Pericardium fibroblast (primary cell): ENCODE results near the gene PPIB. TPM values are rescaled to one million over a fixed set of nuclear protein-coding genes. Genes with fewer than 3 reads are reported as not detected.

Source experiments
- total RNA-seq: library from RNA; depleted of rRNA; stranded (reverse); fragments of >200 nt; gene quantifications from 2 replicates; pipeline ENCODE4 v1.2.3, GENCODE V29; 2015

PPIB gene
- 535 and 996 TPM in 2 replicates for total RNA-seq

DNA sequence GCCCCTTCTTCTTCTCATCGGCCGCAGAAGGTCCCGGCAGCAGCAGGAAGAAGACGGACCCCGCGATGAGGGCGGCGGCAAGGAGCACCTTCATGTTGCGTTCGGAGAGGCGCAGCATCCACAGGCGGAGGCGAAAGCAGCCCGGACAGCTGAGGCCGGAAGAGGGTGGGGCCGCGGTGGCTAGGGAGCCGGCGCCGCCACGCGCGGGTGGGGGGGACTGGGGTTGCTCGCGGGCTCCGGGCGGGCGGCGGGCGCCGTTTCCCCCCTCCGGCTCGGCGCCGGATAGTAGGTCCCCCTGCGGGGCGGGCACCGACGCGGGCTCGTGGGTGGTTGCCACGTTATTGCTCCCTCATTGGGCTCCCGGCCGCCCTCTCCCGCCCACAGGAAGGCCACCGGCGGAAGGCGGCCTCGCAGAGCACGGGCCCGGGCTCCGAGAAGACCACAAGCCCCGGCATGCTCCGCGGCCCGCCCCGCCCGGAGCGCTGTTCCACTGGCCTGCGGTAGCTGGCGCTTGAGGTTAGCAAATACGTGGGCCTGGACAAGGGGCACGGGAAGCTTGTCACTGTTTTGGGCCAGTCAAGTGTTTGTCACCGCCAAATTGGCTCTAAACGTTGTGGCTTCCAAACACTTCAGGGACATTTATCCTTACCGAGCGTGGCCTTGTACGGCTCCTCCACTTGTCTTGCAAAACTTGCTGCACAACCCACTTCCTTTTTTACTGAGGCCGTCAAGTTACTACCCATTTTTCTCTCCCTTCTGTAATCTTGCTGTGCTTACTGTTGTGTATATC lies at the start of gene PPIB:
Gene PPIB, minus strand, starts transcription at position 154 of the 790 bp plus-strand sequence. Its CDS starts 36 bp downstream, at position 118.

DNA sequence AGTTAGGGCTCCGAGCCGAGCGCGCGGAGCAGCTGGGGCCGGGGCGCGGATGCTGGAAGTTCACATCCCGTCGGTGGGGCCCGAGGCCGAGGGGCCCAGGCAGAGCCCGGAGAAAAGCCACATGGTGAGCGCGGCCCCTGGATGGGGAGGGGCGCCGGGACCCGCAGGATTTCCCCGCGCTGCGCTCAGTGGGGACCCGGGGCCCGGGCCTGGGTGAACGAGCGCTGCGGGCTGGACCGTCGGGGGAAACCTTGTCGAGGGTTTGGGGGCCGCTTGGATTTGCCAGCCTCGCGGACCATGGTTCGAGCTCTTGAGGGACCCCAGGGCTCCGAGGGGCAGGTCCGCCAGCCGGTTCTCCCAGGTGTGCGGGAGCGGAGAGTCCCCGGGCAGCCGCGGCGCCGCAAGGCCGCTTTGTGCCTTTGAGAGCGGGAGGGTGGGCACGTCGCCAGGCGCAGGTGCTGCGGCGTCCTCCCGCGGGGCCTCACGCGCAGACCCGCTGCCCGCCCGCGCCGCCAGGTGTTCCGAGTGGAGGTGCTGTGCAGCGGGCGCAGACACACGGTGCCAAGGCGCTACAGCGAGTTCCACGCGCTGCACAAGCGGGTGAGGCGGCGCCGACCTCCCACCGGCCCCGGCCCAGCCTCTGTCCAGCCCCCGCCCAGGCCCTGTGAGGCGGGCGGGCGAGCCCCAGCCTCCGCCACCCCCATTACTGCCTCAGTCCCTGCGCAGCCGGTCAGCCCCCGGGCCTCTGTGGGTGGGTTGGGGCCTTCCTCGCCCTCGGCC lies 10.9 kb downstream of the PPIB start, which contains the start of gene SNX22:
Gene SNX22, plus strand, starts transcription at position 5 of the 780 bp plus-strand sequence. Its CDS starts 45 bp downstream, at position 50.

Other genes with a start within 250 kb of the PPIB start
- gene DAPK2, start 116.5 kb downstream of the PPIB start, total RNA-seq = 2.3 and 3.0 TPM in 2 replicates
- 40.9 and 43.6 TPM in 2 replicates for gene CIAO2A, start 69.2 kb downstream of the PPIB start, total RNA-seq
- 30.1 and 34.8 TPM in 2 replicates for gene SNX1, start 67.0 kb downstream of the PPIB start, total RNA-seq
- gene SNX22, start 11.3 kb downstream of the PPIB start, total RNA-seq = 0.09 and 0.12 TPM in 2 replicates
- gene CSNK1G1, start 193.2 kb upstream of the PPIB start, total RNA-seq = 11.0 and 11.2 TPM in 2 replicates
- 0.23 and 3.5 TPM in 2 replicates for gene PCLAF, start 218.4 kb upstream of the PPIB start, total RNA-seq
- gene TRIP4, start 224.8 kb upstream of the PPIB start, total RNA-seq = 5.5 and 7.7 TPM in 2 replicates